GM23338 (cell line): Measurements from ENCODE around the gene SORCS2. TPM values are rescaled to one million over a fixed set of nuclear protein-coding genes. Genes with fewer than 3 reads are reported as not detected.

Experiments used
- ATAC-seq: fragments of 200-7000 bp; cut with Tn5 transposase; 3 replicates; pipeline ENCODE4 v1.9.1; 2020
- DNase-seq: peaks from one replicate; pipeline ENCODE4 v3.0.0-alpha.2; 2015; ENCODE audit warnings: low spot score
- H2AFZ ChIP-seq: fragments of 200-600 bp; sonication (generic); 2 replicates; pipeline ENCODE4 v1.8.0; 2016; ENCODE audit warnings: antibody characterized with exemption, mild to moderate bottlenecking, moderate library complexity
- H3F3A ChIP-seq: fragments of 200-600 bp; sonication (generic); replicated peaks from 2 replicates; pipeline ENCODE4 v1.8.0; 2017; ENCODE audit warnings: antibody characterized with exemption, mixed run types, low read depth
- H3K27ac ChIP-seq: fragments of 200-600 bp; sonication (generic); 2 replicates; pipeline ENCODE4 v1.6.1; 2016; ENCODE audit warnings: low read depth
- H3K27me3 ChIP-seq: fragments of 200-600 bp; sonication (generic); 2 replicates; pipeline ENCODE4 v1.8.0; 2016; ENCODE audit warnings: mild to moderate bottlenecking, mixed run types, moderate library complexity; ENCODE audit not compliant: insufficient read depth
- H3K36me3 ChIP-seq: fragments of 200-600 bp; sonication (generic); 2 replicates; pipeline ENCODE4 v1.8.0; 2016; ENCODE audit warnings: mild to moderate bottlenecking; ENCODE audit not compliant: insufficient read depth
- H3K4me1 ChIP-seq: fragments of 200-600 bp; sonication (generic); 2 replicates; pipeline ENCODE4 v1.8.0; 2016; ENCODE audit warnings: mild to moderate bottlenecking, moderate library complexity; ENCODE audit not compliant: insufficient read depth
- H3K4me2 ChIP-seq: fragments of 200-600 bp; sonication (generic); 2 replicates; pipeline ENCODE4 v1.7.1; 2017; ENCODE audit warnings: mixed run types
- H3K4me3 ChIP-seq: fragments of 200-600 bp; sonication (generic); 2 replicates; pipeline ENCODE4 v1.6.1; 2016; ENCODE audit warnings: mixed run types
- H3K79me2 ChIP-seq: fragments of 200-600 bp; sonication (generic); replicated peaks from 2 replicates; pipeline ENCODE4 v1.8.0; 2017; ENCODE audit warnings: mild to moderate bottlenecking; ENCODE audit not compliant: insufficient read depth
- H3K9me2 ChIP-seq: fragments of 200-600 bp; sonication (generic); 2 replicates; pipeline ENCODE4 v1.8.0; 2017; ENCODE audit not compliant: insufficient read depth
- H4K20me1 ChIP-seq: fragments of 200-600 bp; sonication (generic); replicated peaks from 2 replicates; pipeline ENCODE4 v1.8.0; 2017; ENCODE audit warnings: mild to moderate bottlenecking; ENCODE audit not compliant: insufficient read depth
- H3K27ac Mint-ChIP-seq: 2 replicates; pipeline ENCODE4 v1.8.0; 2020; ENCODE audit warnings: inconsistent platforms, mild to moderate bottlenecking, moderate library complexity, mixed read lengths
- H3K27me3 Mint-ChIP-seq: 3 replicates; pipeline ENCODE4 v1.8.0; 2022; ENCODE audit warnings: low read depth, mild to moderate bottlenecking, moderate library complexity, mixed read lengths, inconsistent platforms; ENCODE audit not compliant: insufficient read depth, poor library complexity
- H3K36me3 Mint-ChIP-seq: 3 replicates; pipeline ENCODE4 v1.8.0; 2021; ENCODE audit warnings: low read depth, mild to moderate bottlenecking, inconsistent platforms, moderate library complexity, mixed read lengths
- H3K4me1 Mint-ChIP-seq: 3 replicates; pipeline ENCODE4 v1.8.0; 2020; ENCODE audit warnings: mild to moderate bottlenecking, inconsistent platforms, mixed read lengths
- H3K4me3 Mint-ChIP-seq: 3 replicates; pipeline ENCODE4 v1.8.0; 2021; ENCODE audit warnings: moderate library complexity, mild to moderate bottlenecking, inconsistent platforms, mixed read lengths
- H3K9me3 Mint-ChIP-seq: 3 replicates; pipeline ENCODE4 v1.8.0; 2020; ENCODE audit warnings: moderate library complexity, mild to moderate bottlenecking, inconsistent platforms, mixed read lengths
- CREB1 ChIP-seq: fragments of 250-450 bp; sonication (Bioruptor Pico); IDR thresholded peaks from 2 replicates; pipeline ENCODE4 v1.5.0; 2020; ENCODE audit warnings: low read depth, mild to moderate bottlenecking, moderate library complexity
- CTCF ChIP-seq, 2 experiments: fragments of 200-600 bp in 1 of 2; sonication (generic) in 1 of 2; conservative IDR thresholded peaks; 2 replicates each; pipeline versions ENCODE4 v1.5.1 to v1.6.1; 2016 to 2017; ENCODE audit warnings: antibody characterized with exemption in 2 of 2, low read depth in 2 of 2, mild to moderate bottlenecking in 2 of 2, moderate library complexity in 1 of 2
- EZH2 ChIP-seq: fragments of 200-600 bp; sonication (generic); IDR thresholded peaks from one replicate; pipeline ENCODE4 v1.8.0; 2017; ENCODE audit warnings: antibody characterized with exemption, mild to moderate bottlenecking, low read depth; ENCODE audit not compliant: unreplicated experiment
- JUNB ChIP-seq: IDR thresholded peaks from one replicate; pipeline ENCODE4 v1.6.1; 2016; ENCODE audit warnings: antibody characterized with exemption; ENCODE audit not compliant: unreplicated experiment
- NANOG ChIP-seq: IDR thresholded peaks from 2 replicates; pipeline ENCODE4 v1.6.1; 2016; ENCODE audit warnings: antibody characterized with exemption, borderline replicate concordance
- REST ChIP-seq: IDR thresholded peaks from one replicate; pipeline ENCODE4 v1.6.1; 2018; ENCODE audit warnings: antibody characterized with exemption; ENCODE audit not compliant: unreplicated experiment
- ZNF114 ChIP-seq: fragments of 250-450 bp; sonication (Bioruptor Pico); IDR thresholded peaks from 2 replicates; pipeline ENCODE4 v1.5.0; 2020; ENCODE audit warnings: mild to moderate bottlenecking, moderate library complexity
- ZNF331 ChIP-seq: fragments of 250-450 bp; sonication (Bioruptor Pico); IDR thresholded peaks from 2 replicates; pipeline ENCODE4 v1.5.0; 2020; ENCODE audit warnings: low read depth, mild to moderate bottlenecking, moderate library complexity
- polyA plus RNA-seq: library from polyadenylated mRNA; unstranded; fragments of >200 nt; fragmentation: Nextera tagmentation; extraction: Ambion mirVana; gene quantifications from 2 replicates; pipeline ENCODE4 v1.2.1, GENCODE V29; 2016
- total RNA-seq: library from RNA; depleted of rRNA; stranded (reverse); fragments of >200 nt; shearing (Covaris generic); gene quantifications from 2 replicates; pipeline ENCODE4 v1.2.3, GENCODE V29; 2014

Gene SORCS2
- total and polyA plus RNA-seq, 2 experiments from 2014 or later: 0.47 to 2.4 TPM

GRCh38 chr4:7399440-7400234 is 207.3 kb downstream of the SORCS2 start:
- Histone ChIP-seq H2AFZ (no peak overlapping the region), H3F3A (no peaks in the 10 kb centered on the region), H4K20me1 (no peaks in the 10 kb centered on the region), H3K4me3 (no peak overlapping the region), H3K79me2 (no peaks in the 10 kb centered on the region), H3K27ac (no peak overlapping the region), H3K4me1 (no peaks in the 10 kb centered on the region), H3K36me3 (no peaks in the 10 kb centered on the region), H3K9me2 (0 out of 2 replicates have a peak, but pooled peaks cover 4% of the 10 kb centered on the region), H3K27me3 (no peaks in the 10 kb centered on the region), H3K4me2 (no peak overlapping the region)
- no peak for DNase-seq
- Mint-ChIP-seq H3K4me1 (peaks cover 3% of the 10 kb centered on the region; the same call in 1 of the 3 replicates), H3K27me3 (peaks cover 14% of the 10 kb centered on the region), H3K27ac (no peak overlapping the region), H3K36me3 (no peaks in the 10 kb centered on the region; the same call in 2 of the 3 replicates), H3K9me3 (peaks cover 2% of the 10 kb centered on the region; the same call in 2 of the 3 replicates), H3K4me3 (no peak overlapping the region)
- TF ChIP-seq EZH2 (no peak), JUNB (no peak), CTCF (conservative IDR thresholded peaks at IDR 0.05; ENCODE audit: low read depth in 2 of 2) (0 out of 4 replicates have a peak, but pooled peaks of 1 of the 2 experiments have one; percentile 2), CREB1 (no peak), ZNF331 (CRISPR knock-in tag) (no peak)
- ATAC-seq: no peak

- Mint-ChIP-seq H3K4me3 (no peak overlapping the region), H3K9me3 (peaks cover 2% of the 10 kb centered on the region; the same call in 2 of the 3 replicates), H3K27me3 (peaks cover 16% of the 10 kb centered on the region), H3K27ac (no peak overlapping the region), H3K36me3 (no peaks in the 10 kb centered on the region; the same call in 2 of the 3 replicates), H3K4me1 (peaks cover 3% of the 10 kb centered on the region; the same call in 1 of the 3 replicates)
- Histone ChIP-seq H3K4me2 (no peak overlapping the region), H3F3A (no peaks in the 10 kb centered on the region), H3K36me3 (no peaks in the 10 kb centered on the region), H3K4me3 (no peak overlapping the region), H3K79me2 (no peaks in the 10 kb centered on the region), H3K27me3 (no peaks in the 10 kb centered on the region), H3K27ac (no peak overlapping the region), H2AFZ (no peak overlapping the region), H3K4me1 (no peaks in the 10 kb centered on the region), H3K9me2 (0 out of 2 replicates have a peak, but pooled peaks cover 4% of the 10 kb centered on the region), H4K20me1 (no peaks in the 10 kb centered on the region)
- DNase-seq: no peak
- no peak for ATAC-seq
- TF ChIP-seq REST (no peak), ZNF114 (no peak), NANOG (no peak), CREB1 (no peak), ZNF331 (CRISPR knock-in tag) (no peak)
These were observed 208.4 kb downstream of the SORCS2 start for GRCh38 chr4:7400671-7401298.
